Neural cell (in vitro differentiated cells): ENCODE results near the gene NBEA. TPM values are rescaled to one million over a fixed set of nuclear protein-coding genes. Genes with fewer than 3 reads are reported as not detected.

Experiments
- H2AFZ ChIP-seq: fragments of 200-600, 300-800 bp; sonication (generic), shearing (Covaris generic); 2 replicates; pipeline ENCODE4 v1.6.0; 2014; ENCODE audit warnings: low read depth, mild to moderate bottlenecking, antibody characterized with exemption, low read length, moderate library complexity
- H3F3A ChIP-seq: fragments of 200-600 bp; shearing (Covaris generic); 2 replicates; pipeline ENCODE4 v1.6.1; 2016; ENCODE audit warnings: mild to moderate bottlenecking, moderate library complexity, mixed read lengths, antibody characterized with exemption, low read length; ENCODE audit not compliant: insufficient read depth, poor library complexity, severe bottlenecking
- H3K27ac ChIP-seq: fragments of 200-600, 300-800 bp; sonication (generic), shearing (Covaris generic); 2 replicates; pipeline ENCODE4 v1.5.1; 2014; ENCODE audit warnings: mild to moderate bottlenecking, low read length, moderate library complexity
- H3K27me3 ChIP-seq: fragments of 300-800, 200-600 bp; sonication (generic), shearing (Covaris generic); 2 replicates; pipeline ENCODE4 v1.6.0; 2014; ENCODE audit warnings: mild to moderate bottlenecking, low read depth, low read length, moderate library complexity; ENCODE audit not compliant: insufficient read depth
- H3K36me3 ChIP-seq: fragments of 300-800, 200-600 bp; sonication (generic), shearing (Covaris generic); 2 replicates; pipeline ENCODE4 v1.5.1; 2014; ENCODE audit warnings: mild to moderate bottlenecking, antibody characterized with exemption, low read length, moderate library complexity; ENCODE audit not compliant: insufficient read depth
- H3K4me2 ChIP-seq: fragments of 300-800, 200-600 bp; sonication (generic), shearing (Covaris generic); 2 replicates; pipeline ENCODE4 v1.6.0; 2014; ENCODE audit warnings: mild to moderate bottlenecking, low read length
- H3K4me3 ChIP-seq: fragments of 300-800, 200-600 bp; sonication (generic), shearing (Covaris generic); 2 replicates; pipeline ENCODE4 v1.5.1; 2014; ENCODE audit warnings: mild to moderate bottlenecking, low read length, moderate library complexity
- H3K79me2 ChIP-seq: fragments of 200-600 bp; shearing (Covaris generic); replicated peaks from 2 replicates; pipeline ENCODE4 v1.6.0; 2014; ENCODE audit warnings: mild to moderate bottlenecking, low read length, moderate library complexity; ENCODE audit not compliant: insufficient read depth
- H3K9ac ChIP-seq: fragments of 300-800, 200-600 bp; sonication (generic), shearing (Covaris generic); 2 replicates; pipeline ENCODE4 v1.6.1; 2016; ENCODE audit warnings: mild to moderate bottlenecking, low read length, mixed read lengths
- H3K9me2 ChIP-seq: fragments of 200-600 bp; shearing (Covaris generic); 2 replicates; pipeline ENCODE4 v1.6.1; 2016; ENCODE audit warnings: mild to moderate bottlenecking, low read length, mixed read lengths; ENCODE audit not compliant: insufficient read depth
- H3K9me3 ChIP-seq: fragments of 200-600, 300-800 bp; sonication (generic), shearing (Covaris generic); 2 replicates; pipeline ENCODE4 v1.6.1; 2016; ENCODE audit warnings: mild to moderate bottlenecking, mixed run types, low read length, moderate library complexity, mixed read lengths
- H4K20me1 ChIP-seq: fragments of 200-600 bp; shearing (Covaris generic); 2 replicates; pipeline ENCODE4 v1.6.1; 2016; ENCODE audit warnings: mild to moderate bottlenecking, mixed run types; ENCODE audit not compliant: insufficient read depth
- EP300 ChIP-seq: fragments of 450-650 bp; conservative IDR thresholded peaks from 2 replicates; pipeline ENCODE4 v1.6.1; 2014; ENCODE audit warnings: antibody characterized with exemption, mild to moderate bottlenecking, moderate library complexity; ENCODE audit not compliant: poor library complexity, severe bottlenecking
- EZH2 ChIP-seq: fragments of 200-600, 300-800 bp; shearing (Covaris generic), sonication (generic); IDR thresholded peaks from 2 replicates; pipeline ENCODE4 v1.6.1; 2014; ENCODE audit warnings: antibody characterized with exemption, low read length, borderline replicate concordance, mild to moderate bottlenecking; ENCODE audit not compliant: insufficient read depth, poor library complexity, severe bottlenecking
- MXI1 ChIP-seq: fragments of 450-650 bp; conservative IDR thresholded peaks from 2 replicates; pipeline ENCODE4 v1.6.1; 2014; ENCODE audit warnings: antibody characterized with exemption, mild to moderate bottlenecking; ENCODE audit not compliant: poor library complexity, severe bottlenecking
- POLR2AphosphoS5 ChIP-seq: IDR thresholded peaks from 2 replicates; pipeline ENCODE4 v1.6.1; 2012
- RAD21 ChIP-seq: fragments of 450-650 bp; conservative IDR thresholded peaks from 2 replicates; pipeline ENCODE4 v1.6.1; 2014; ENCODE audit warnings: antibody characterized with exemption, mild to moderate bottlenecking, moderate library complexity
- SMC3 ChIP-seq: fragments of 450-650 bp; conservative IDR thresholded peaks from 2 replicates; pipeline ENCODE4 v1.6.1; 2014; ENCODE audit warnings: antibody characterized with exemption, mild to moderate bottlenecking, moderate library complexity; ENCODE audit not compliant: poor library complexity
- TAF1 ChIP-seq: IDR thresholded peaks from 2 replicates; pipeline ENCODE4 v1.6.1; 2012; ENCODE audit warnings: low read depth
- polyA plus RNA-seq: library from polyadenylated mRNA; depleted of rRNA; stranded (reverse); fragments of >200 nt; gene quantifications from 2 replicates; pipeline ENCODE4 v1.2.3, GENCODE V29; 2014
- TF ChIP-seq, protein P1 (sequence below): IDR thresholded peaks from 2 replicates; pipeline ENCODE4 v1.6.1; 2012; ENCODE audit warnings: borderline replicate concordance
- TF ChIP-seq, protein P2 (sequence below): fragments of 450-650 bp; IDR thresholded peaks from 2 replicates; pipeline ENCODE4 v1.5.1; 2014; ENCODE audit warnings: antibody characterized with exemption, mild to moderate bottlenecking, moderate library complexity; ENCODE audit not compliant: poor library complexity, severe bottlenecking

The NBEA gene
- polyA plus RNA-seq, 1 donor from 2014 or later: 55.8 TPM

DNA sequence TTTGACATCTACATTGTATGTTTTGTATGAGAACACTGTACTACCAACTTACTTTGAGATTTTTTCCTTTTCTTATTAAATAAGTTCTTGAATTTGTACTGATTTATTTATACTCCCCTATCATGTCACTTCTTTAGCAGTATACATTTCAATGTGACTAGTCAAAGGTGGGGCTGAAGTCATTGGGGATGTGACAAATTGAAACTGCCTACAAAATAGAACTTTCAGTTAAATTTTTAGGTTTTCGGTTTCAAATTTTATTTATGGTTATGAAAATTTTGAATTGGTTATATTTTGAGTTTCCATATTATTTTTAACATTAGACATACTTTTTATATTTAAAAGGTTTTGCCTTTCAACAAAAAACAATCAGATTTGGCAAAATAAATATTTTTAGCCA is 221.6 kb downstream of the NBEA start:
- H2AFZ ChIP-seq: no peak overlapping the region
- no peak overlapping the region for H3K4me3 ChIP-seq
- no peaks in the 10 kb centered on the region for H3K9me2 ChIP-seq
- H3F3A ChIP-seq: no peaks in the 10 kb centered on the region
- TF ChIP-seq TAF1 (no peak), EZH2 (no peak), POLR2AphosphoS5 (no peak), MXI1 (no peak), SMC3 (no peak), RAD21 (no peak), EP300 (no peak)
- TF ChIP-seq, protein P1, sequence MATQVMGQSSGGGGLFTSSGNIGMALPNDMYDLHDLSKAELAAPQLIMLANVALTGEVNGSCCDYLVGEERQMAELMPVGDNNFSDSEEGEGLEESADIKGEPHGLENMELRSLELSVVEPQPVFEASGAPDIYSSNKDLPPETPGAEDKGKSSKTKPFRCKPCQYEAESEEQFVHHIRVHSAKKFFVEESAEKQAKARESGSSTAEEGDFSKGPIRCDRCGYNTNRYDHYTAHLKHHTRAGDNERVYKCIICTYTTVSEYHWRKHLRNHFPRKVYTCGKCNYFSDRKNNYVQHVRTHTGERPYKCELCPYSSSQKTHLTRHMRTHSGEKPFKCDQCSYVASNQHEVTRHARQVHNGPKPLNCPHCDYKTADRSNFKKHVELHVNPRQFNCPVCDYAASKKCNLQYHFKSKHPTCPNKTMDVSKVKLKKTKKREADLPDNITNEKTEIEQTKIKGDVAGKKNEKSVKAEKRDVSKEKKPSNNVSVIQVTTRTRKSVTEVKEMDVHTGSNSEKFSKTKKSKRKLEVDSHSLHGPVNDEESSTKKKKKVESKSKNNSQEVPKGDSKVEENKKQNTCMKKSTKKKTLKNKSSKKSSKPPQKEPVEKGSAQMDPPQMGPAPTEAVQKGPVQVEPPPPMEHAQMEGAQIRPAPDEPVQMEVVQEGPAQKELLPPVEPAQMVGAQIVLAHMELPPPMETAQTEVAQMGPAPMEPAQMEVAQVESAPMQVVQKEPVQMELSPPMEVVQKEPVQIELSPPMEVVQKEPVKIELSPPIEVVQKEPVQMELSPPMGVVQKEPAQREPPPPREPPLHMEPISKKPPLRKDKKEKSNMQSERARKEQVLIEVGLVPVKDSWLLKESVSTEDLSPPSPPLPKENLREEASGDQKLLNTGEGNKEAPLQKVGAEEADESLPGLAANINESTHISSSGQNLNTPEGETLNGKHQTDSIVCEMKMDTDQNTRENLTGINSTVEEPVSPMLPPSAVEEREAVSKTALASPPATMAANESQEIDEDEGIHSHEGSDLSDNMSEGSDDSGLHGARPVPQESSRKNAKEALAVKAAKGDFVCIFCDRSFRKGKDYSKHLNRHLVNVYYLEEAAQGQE: no peak
- TF ChIP-seq, protein P2, sequence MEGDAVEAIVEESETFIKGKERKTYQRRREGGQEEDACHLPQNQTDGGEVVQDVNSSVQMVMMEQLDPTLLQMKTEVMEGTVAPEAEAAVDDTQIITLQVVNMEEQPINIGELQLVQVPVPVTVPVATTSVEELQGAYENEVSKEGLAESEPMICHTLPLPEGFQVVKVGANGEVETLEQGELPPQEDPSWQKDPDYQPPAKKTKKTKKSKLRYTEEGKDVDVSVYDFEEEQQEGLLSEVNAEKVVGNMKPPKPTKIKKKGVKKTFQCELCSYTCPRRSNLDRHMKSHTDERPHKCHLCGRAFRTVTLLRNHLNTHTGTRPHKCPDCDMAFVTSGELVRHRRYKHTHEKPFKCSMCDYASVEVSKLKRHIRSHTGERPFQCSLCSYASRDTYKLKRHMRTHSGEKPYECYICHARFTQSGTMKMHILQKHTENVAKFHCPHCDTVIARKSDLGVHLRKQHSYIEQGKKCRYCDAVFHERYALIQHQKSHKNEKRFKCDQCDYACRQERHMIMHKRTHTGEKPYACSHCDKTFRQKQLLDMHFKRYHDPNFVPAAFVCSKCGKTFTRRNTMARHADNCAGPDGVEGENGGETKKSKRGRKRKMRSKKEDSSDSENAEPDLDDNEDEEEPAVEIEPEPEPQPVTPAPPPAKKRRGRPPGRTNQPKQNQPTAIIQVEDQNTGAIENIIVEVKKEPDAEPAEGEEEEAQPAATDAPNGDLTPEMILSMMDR: no peak
- no peak overlapping the region for H3K4me2 ChIP-seq
- no peaks in the 10 kb centered on the region for H3K27me3 ChIP-seq
- H3K9me3 ChIP-seq: no peaks in the 10 kb centered on the region
- no peaks in the 10 kb centered on the region for H4K20me1 ChIP-seq
- H3K36me3 ChIP-seq: no peaks in the 10 kb centered on the region
- no peaks in the 10 kb centered on the region for H3K79me2 ChIP-seq
- no peak overlapping the region for H3K27ac ChIP-seq
- H3K9ac ChIP-seq: no peak overlapping the region

DNA sequence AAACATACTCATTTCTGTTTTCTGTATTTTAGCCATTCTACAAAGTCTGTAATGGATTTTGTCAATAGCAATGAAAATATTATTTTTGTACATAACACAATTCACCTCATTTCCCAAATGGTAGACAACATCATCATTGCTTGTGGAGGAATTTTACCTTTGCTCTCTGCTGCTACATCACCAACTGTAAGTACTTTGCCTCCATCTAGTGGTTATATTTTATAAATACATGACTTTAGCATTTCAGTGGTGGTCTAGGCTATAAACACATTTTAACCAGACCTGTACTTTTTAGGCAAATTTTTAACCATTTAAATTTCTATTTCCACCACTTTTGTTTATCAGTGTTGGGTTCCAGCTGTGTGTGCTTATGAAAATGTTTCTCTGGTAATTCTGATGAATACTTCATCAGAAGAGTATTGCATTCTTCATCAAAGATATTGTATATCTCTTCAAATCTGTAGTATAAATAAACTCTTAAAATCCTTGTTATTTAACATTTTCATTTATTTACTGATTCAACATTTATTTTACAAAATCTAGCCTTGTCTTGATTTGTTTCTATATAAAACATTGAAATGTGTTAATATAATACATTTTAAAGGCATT is 222.4 kb downstream of the NBEA start:
- Histone ChIP-seq H3K27me3 (no peaks in the 10 kb centered on the region), H3K27ac (no peak overlapping the region), H4K20me1 (no peaks in the 10 kb centered on the region), H3K9me2 (no peaks in the 10 kb centered on the region), H3K9me3 (no peaks in the 10 kb centered on the region), H2AFZ (no peak overlapping the region), H3K9ac (no peak overlapping the region), H3F3A (no peaks in the 10 kb centered on the region), H3K4me3 (no peak overlapping the region), H3K36me3 (no peaks in the 10 kb centered on the region), H3K4me2 (no peak overlapping the region), H3K79me2 (no peaks in the 10 kb centered on the region)
- TF ChIP-seq MXI1 (no peak), EP300 (no peak), EZH2 (no peak), POLR2AphosphoS5 (no peak), SMC3 (peak; percentile 88), RAD21 (peak; percentile 89), TAF1 (no peak)
- TF ChIP-seq, protein P1: no peak
- TF ChIP-seq, protein P2: peak; percentile 84
